ENCODE data around the gene MGAT4B. TPM values are rescaled to one million over a fixed set of nuclear protein-coding genes. Genes with fewer than 3 reads are reported as not detected.
A peak's percentile ranks its signal among the peaks of the same experiment; 100 is the strongest.

The MGAT4B gene
- total and polyA plus RNA-seq, 2 of the 13 experiments (the other 11 are each of a cell fraction or from before 2014, with no cell fraction given) = 93.5 to 130 TPM

DNA sequence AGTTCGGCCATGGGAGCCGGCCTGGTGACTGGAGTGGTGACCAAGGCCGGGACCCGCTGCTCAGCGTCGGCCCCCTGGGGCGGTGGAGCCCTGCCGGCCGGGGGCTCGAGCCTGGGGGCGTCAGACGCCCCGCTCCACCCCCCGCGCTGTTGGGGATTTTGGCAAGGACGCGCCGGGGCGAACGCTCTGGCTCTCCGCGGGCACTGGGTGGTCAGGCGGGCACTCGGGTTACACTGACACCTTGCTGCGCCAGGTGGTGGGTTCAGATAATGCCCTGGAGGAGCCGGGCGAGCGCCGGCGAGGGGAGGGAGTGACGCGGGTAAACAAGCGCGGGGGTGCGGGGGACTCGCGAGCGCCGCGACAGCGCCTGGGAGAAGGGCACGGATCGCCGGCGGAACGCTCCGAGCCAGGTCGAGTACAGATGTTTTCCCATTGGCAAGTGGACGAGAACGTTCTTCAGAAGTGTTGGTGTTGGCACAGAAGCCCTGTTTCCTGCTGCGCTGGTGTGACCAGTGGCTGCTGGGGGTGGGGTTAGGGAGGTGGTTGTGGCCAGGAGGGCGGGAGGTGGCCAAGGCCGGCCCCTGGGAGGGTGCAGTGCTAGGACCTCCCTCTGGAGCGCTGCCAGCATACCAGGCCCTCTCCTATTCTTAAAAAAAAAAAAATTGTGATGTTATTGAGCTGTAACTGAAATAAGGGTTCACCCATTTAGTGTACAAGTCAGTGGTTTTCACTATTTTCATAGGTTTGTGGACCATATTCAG lies 14.8 kb upstream of the MGAT4B start (continued):
- TF ChIP-seq, protein P1, sequence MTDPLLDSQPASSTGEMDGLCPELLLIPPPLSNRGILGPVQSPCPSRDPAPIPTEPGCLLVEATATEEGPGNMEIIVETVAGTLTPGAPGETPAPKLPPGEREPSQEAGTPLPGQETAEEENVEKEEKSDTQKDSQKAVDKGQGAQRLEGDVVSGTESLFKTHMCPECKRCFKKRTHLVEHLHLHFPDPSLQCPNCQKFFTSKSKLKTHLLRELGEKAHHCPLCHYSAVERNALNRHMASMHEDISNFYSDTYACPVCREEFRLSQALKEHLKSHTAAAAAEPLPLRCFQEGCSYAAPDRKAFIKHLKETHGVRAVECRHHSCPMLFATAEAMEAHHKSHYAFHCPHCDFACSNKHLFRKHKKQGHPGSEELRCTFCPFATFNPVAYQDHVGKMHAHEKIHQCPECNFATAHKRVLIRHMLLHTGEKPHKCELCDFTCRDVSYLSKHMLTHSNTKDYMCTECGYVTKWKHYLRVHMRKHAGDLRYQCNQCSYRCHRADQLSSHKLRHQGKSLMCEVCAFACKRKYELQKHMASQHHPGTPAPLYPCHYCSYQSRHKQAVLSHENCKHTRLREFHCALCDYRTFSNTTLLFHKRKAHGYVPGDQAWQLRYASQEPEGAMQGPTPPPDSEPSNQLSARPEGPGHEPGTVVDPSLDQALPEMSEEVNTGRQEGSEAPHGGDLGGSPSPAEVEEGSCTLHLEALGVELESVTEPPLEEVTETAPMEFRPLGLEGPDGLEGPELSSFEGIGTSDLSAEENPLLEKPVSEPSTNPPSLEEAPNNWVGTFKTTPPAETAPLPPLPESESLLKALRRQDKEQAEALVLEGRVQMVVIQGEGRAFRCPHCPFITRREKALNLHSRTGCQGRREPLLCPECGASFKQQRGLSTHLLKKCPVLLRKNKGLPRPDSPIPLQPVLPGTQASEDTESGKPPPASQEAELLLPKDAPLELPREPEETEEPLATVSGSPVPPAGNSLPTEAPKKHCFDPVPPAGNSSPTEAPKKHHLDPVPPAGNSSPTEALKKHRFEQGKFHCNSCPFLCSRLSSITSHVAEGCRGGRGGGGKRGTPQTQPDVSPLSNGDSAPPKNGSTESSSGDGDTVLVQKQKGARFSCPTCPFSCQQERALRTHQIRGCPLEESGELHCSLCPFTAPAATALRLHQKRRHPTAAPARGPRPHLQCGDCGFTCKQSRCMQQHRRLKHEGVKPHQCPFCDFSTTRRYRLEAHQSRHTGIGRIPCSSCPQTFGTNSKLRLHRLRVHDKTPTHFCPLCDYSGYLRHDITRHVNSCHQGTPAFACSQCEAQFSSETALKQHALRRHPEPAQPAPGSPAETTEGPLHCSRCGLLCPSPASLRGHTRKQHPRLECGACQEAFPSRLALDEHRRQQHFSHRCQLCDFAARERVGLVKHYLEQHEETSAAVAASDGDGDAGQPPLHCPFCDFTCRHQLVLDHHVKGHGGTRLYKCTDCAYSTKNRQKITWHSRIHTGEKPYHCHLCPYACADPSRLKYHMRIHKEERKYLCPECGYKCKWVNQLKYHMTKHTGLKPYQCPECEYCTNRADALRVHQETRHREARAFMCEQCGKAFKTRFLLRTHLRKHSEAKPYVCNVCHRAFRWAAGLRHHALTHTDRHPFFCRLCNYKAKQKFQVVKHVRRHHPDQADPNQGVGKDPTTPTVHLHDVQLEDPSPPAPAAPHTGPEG (CRISPR knock-in tag; IDR thresholded peaks at IDR 0.05) = 0 out of 2 replicates have a peak, but pooled peaks have one; percentile 12
- TF ChIP-seq PPARG (CRISPR knock-in tag; conservative IDR thresholded peaks at IDR 0.05) = no peak
- no peak; the same call in 1 of the 2 replicates for TF ChIP-seq ZNF274 (CRISPR knock-in tag; IDR thresholded peaks at IDR 0.05)
- TF ChIP-seq GLI4 (CRISPR knock-in tag; IDR thresholded peaks at IDR 0.05; ENCODE audit: borderline replicate concordance) = no peak; the same call in 1 of the 2 replicates
- no peak for TF ChIP-seq ESRRA (CRISPR knock-in tag; IDR thresholded peaks at IDR 0.05; ENCODE audit: low read depth)
- TF ChIP-seq ZNF713 (CRISPR knock-in tag; IDR thresholded peaks at IDR 0.05) = no peak
- TF ChIP-seq, protein P2, sequence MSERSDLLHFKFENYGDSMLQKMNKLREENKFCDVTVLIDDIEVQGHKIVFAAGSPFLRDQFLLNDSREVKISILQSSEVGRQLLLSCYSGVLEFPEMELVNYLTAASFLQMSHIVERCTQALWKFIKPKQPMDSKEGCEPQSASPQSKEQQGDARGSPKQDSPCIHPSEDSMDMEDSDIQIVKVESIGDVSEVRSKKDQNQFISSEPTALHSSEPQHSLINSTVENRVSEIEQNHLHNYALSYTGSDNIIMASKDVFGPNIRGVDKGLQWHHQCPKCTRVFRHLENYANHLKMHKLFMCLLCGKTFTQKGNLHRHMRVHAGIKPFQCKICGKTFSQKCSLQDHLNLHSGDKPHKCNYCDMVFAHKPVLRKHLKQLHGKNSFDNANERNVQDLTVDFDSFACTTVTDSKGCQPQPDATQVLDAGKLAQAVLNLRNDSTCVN (CRISPR knock-in tag; IDR thresholded peaks at IDR 0.05; ENCODE audit: borderline replicate concordance) = no peak
- TF ChIP-seq, protein P3, sequence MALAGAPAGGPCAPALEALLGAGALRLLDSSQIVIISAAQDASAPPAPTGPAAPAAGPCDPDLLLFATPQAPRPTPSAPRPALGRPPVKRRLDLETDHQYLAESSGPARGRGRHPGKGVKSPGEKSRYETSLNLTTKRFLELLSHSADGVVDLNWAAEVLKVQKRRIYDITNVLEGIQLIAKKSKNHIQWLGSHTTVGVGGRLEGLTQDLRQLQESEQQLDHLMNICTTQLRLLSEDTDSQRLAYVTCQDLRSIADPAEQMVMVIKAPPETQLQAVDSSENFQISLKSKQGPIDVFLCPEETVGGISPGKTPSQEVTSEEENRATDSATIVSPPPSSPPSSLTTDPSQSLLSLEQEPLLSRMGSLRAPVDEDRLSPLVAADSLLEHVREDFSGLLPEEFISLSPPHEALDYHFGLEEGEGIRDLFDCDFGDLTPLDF (CRISPR knock-in tag; IDR thresholded peaks at IDR 0.05) = no peak
- TF ChIP-seq, protein P4, sequence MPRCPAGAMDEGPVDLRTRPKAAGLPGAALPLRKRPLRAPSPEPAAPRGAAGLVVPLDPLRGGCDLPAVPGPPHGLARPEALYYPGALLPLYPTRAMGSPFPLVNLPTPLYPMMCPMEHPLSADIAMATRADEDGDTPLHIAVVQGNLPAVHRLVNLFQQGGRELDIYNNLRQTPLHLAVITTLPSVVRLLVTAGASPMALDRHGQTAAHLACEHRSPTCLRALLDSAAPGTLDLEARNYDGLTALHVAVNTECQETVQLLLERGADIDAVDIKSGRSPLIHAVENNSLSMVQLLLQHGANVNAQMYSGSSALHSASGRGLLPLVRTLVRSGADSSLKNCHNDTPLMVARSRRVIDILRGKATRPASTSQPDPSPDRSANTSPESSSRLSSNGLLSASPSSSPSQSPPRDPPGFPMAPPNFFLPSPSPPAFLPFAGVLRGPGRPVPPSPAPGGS (CRISPR knock-in tag; IDR thresholded peaks at IDR 0.05) = no peak
- no peak for TF ChIP-seq IRF2 (CRISPR knock-in tag; IDR thresholded peaks at IDR 0.05)
- TF ChIP-seq MBNL3 (CRISPR knock-in tag; conservative IDR thresholded peaks at IDR 0.05) = no peak
- TF ChIP-seq, protein P5, sequence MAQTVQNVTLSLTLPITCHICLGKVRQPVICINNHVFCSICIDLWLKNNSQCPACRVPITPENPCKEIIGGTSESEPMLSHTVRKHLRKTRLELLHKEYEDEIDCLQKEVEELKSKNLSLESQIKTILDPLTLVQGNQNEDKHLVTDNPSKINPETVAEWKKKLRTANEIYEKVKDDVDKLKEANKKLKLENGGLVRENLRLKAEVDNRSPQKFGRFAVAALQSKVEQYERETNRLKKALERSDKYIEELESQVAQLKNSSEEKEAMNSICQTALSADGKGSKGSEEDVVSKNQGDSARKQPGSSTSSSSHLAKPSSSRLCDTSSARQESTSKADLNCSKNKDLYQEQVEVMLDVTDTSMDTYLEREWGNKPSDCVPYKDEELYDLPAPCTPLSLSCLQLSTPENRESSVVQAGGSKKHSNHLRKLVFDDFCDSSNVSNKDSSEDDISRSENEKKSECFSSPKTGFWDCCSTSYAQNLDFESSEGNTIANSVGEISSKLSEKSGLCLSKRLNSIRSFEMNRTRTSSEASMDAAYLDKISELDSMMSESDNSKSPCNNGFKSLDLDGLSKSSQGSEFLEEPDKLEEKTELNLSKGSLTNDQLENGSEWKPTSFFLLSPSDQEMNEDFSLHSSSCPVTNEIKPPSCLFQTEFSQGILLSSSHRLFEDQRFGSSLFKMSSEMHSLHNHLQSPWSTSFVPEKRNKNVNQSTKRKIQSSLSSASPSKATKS (CRISPR knock-in tag; IDR thresholded peaks at IDR 0.05) = no peak
- TF ChIP-seq KDM6A (CRISPR knock-in tag; IDR thresholded peaks at IDR 0.05; ENCODE audit: low read depth) = no peak
- TF ChIP-seq SOX5 (CRISPR knock-in tag; IDR thresholded peaks at IDR 0.05; ENCODE audit: borderline replicate concordance) = no peak
- peak; percentile 35; the same call in 1 of the 2 replicates for TF ChIP-seq FOXA3 (CRISPR knock-in tag; IDR thresholded peaks at IDR 0.05)
- TF ChIP-seq ZNF543 (CRISPR knock-in tag; IDR thresholded peaks at IDR 0.05) = no peak

All from HepG2 (cell line).